Mesenteric fat pad (tissue), 1 donor: ENCODE results near the gene HELZ. TPM values are rescaled to one million over a fixed set of nuclear protein-coding genes. Genes with fewer than 3 reads are reported as not detected.

Source experiments
- DNase-seq: peaks from one replicate; pipeline ENCODE4 v3.0.0-alpha.2; 2020; ENCODE audit warnings: low spot score
- total RNA-seq: library from RNA; stranded (reverse); fragmentation: NEBNext Ultra II Directional; extraction: Animal tissue kit (Norgen Biotek cat#: 25700); gene quantifications from one replicate; pipeline ENCODE4 v1.2.1, GENCODE V29; 2021
- donor health status: DM: yes; HTN: yes; CAD: no.

HELZ gene
- total RNA-seq, 1 donor from 2014 or later, result 68.8 TPM

DNA sequence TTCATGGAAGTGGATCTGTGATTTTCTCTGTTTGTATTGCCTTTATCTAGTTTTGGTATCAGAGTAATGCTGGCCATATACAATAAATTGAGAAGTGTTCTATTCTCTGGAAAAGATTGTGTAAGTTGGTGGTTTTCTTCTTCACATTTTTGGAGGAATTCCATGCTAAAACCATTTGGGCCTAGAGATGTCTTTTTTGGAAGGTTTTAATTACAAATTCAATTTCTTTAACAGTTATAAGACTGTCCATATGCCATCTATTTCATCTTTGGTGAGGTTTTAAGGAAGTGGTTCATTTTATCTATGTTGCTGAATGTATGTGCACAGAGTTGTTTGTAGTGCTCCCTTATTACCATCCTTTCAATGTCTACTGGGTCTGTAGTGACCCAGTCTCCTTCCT lies 154.7 kb downstream of the HELZ start:
- no peak for DNase-seq

DNA sequence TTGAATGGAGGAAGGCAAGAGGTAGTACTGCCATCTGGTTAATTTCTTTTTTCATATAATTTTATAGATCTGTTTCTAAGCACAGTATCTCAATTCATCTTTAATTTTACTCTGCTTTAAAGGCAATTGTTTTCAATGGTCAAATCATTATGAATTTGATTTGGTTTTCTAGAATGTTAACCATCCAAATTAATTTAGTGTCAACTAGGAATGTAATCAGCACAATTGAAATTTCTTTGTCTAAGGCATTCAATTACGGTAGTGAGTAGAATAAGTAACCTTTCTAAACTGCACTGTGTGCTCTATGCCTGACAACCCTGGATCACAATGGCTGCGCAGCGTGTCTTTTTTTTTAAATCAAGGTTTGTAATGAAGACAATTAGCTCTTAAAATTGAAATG lies 156.4 kb downstream of the HELZ start:
- DNase-seq, result no peak

DNA sequence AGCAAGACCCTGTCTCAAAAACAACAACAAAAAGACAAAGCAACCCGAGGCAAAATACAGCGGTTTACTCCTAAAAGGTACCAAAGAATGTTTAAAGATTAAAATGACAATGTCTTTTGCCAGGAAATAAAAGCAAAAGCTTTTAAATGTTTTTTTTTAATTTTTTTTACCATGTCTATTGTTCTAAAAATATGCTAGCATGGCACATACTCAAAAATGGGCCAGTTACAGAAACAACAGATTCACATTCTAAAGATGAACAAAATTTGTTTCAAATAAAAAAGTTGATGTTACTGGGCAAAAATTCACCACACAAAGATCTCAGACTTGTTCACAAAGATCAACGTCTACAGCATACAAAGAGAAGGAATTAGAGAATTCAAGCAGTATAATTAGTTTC lies 159.6 kb downstream of the HELZ start:
- no peak for DNase-seq

DNA sequence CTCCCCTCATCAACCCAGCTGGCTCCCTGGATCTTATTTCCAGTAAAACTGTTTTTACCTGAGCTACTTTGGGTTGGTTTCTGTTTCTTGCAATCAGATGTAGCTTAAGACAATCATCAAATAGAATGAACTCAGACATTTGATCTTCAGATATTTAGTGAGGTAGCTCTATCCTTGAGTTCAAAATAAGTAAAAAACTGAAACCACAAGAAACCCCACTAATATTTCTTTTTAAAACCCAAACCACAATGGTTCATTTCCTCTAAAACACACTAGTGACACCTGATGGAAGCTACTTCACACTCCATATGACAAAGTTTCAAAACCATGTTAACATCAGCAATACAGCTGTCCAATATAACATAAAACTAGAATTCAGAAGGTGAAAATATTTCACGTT lies 162.9 kb downstream of the HELZ start:
- no peak for DNase-seq

DNA sequence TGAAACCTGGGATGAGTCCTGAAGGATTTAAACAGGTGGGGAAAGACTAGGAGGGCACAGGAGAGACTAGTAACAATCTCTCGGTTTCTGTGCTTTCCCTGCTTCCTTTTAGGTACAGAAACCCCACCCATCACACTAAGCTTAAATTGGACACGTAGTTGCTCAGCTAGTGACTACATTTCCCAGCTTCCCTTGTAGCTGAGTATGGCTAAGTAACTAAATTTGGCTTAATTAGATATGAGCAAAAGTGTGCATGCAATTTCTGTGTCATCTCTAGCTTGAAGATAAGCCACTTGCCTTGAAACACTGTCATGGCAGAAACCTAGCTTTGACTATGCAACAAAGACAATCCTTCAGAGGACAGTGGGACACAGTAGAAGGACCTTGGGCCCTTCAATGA lies 164.2 kb downstream of the HELZ start:
- no peak for DNase-seq

DNA sequence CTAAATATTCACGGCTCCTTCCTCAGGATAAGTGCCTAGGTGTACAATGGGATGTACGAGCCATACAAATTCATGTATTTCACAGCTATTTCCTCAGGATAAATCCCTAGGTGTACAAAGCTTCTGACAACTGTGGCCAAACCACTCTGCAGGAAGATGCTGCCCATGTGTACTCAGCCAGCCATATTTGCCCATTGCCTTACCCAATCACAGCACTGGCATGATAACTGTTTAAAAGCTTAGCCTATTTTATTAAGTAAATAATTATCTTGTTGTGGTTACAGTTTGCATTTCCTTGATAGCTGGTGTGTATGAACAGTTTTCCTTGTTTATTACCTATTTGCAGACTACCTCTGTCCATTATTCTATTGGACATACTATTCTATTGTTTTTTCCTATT lies 165.5 kb downstream of the HELZ start:
- DNase-seq, result no peak

DNA sequence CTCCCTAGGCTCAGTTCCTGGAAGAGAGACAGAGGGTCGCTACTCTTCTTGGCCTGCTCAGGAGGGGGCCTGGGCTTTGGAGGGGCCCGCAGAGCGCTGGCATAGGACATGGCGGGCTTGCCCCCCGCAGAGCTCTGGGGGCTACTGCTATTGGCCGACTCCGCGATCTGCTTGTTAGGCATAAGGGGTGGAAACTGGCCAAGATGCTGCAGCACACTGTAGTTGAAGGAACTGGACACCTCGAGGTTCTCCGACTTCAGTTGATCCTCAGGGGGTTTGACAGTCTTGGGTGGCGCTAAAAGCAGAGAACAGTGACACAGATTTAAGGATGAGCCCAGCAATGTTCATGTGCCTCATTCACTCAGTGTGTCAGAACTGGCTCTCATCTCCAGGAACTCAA lies 166.7 kb downstream of the HELZ start:
- DNase-seq, result no peak

DNA sequence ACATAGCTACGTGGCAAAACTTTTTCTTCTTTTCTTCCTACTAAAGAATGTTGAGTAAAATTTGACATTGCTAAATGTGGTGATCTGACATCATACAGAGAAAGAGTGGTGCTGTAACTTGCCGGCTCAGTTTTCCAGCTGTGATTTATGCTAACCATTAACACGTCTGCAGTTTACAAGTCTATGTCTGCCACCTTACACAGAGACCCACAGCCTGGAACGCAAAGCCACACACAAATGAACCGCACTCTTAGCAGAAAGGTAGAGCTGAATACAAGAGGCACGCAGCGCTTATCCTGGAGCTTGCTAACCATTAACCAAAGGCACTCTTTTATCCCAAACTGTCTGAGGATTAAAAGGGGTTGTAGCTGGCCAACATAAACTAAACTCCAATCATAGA lies 168.7 kb downstream of the HELZ start:
- DNase-seq, result no peak

DNA sequence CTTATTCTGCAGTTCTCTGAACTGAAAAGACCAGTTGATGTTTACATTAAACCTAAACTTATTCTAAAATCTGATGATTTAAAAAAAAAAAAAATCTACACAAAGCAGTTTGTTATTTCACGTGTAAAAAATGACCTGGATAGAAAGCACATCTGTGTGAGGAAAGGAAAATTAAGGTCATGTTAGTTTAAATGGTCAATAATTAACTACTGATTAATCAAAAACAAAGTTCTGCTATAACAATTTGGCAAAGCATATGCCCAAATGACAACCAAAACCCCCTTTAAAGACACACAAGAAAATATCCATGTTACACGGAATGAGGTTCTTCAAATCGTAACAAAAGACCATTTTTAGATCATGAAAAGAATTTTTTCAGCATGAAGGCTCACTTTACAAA lies 170.2 kb downstream of the HELZ start:
- no peak for DNase-seq

DNA sequence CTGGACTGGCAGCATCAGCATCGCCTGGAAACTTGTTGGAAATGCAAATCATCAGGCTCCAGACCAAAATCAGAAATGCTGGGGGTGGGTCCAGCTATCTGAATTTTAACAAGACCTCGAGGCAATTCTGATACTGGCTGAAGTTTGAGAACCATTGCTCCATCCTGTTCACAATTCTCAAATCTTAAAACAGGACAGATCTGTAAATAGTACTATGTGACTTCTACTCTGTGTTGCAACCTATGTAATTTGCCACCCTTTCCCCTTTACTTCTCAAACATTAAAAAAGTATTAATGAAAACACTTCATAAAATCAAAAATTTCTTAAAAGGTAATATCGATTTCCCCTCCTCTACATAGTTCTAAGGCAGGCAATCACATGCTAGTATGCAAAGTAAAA lies 172.1 kb downstream of the HELZ start:
- DNase-seq, result no peak

DNA sequence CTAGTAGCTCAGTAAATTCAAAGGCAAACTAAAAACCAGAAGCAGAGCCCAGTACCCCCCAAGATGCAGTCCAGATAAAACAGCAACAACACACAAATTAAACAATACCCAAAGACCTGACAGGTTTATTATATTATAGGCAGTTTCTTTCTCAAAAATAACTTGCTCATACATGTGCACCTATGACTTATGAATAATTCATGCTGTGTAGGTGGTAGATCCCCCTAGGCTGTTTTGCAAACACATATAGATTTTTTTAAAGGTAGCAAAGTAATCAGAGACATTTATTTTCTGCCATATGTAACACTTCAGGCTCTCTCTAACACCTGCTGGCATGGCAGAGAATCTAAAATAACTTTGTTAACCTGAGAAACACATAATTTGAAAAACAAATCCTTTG lies 173.4 kb downstream of the HELZ start:
- DNase-seq, result no peak

DNA sequence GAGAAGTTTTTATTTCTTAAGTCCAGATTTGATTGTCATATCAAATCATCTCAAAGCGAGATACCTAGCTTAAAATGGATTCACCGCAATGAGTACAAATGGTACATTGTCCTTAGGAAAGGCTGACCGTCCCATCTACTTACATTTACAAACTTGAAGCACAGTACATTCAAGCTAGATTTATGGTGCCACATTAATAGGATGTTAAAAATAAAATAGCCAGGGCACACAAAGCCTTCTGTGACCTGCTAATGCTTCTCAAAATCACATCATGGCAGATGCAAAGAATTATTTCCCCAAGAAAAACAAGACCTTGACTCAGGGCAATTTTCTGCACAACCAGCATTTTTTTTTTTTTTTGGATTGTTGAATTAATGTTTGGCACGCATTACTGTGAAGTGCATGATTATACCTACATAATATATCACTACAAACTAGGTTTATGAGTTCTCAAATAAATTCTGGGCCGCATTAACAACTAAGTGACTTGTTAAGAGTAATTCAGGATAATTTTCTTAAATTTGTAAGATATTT lies 175.3 kb downstream of the HELZ start:
- no peak for DNase-seq

DNA sequence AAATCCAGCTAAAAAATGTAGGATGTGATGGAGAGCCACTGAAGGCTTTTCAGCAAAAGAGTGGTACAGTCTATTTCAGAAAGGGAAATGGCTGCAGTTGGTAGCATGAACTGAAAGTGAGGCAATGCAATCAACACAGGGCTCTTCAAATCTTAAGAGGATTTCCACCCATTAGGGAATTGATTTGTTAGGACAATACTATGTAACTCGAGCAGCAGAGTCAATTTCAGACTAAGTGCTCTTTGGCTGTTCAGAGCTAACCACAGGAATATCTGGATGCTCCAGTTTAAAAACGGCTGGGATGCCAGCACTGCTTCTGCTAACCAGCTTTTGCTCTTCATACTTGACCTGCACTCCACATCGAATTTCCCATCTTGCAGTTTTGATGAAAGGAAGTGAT lies 176.0 kb downstream of the HELZ start:
- no peak for DNase-seq

DNA sequence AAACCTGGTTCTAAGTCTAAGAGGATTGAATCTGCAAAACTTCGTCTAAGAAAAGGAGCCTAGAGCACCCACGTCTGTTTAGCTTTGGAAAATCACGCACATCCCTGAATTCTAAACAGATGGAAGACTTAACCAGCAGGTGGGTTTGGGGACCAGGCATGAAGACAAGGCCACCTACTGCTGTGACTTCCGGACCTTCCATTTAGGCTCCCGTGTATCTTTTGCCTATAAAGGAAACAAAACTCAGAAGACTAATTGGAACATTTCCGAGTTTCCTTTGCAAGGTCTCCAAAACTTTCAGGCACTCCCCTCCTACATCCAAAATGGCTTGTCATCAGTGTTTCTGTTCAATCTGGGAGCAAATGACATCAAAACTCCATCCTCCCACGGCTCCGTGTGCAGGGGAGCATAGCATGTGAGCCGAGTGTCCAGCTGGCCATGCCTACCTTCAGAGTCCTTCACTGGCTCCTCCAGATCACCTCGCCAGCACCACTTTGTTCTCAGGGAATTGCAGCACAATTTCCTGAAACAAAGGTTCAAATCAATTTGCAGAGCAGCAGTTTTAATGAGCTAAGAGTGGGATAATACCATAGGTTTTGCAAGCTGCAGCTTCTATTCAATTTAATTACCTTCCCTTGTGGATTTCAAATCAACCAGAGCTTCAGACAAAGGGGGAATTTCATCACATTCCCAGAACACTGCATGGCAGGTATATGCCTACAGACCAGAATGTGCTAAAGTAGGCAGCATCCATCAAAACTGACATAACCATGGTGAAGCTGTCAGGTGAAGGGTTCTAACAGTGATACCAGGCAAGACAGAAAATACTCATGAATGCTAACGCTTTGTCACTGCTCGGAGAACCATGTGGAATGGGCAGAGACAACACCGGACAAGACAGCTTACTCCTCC lies 177.2 kb downstream of the HELZ start:
- DNase-seq, result no peak

DNA sequence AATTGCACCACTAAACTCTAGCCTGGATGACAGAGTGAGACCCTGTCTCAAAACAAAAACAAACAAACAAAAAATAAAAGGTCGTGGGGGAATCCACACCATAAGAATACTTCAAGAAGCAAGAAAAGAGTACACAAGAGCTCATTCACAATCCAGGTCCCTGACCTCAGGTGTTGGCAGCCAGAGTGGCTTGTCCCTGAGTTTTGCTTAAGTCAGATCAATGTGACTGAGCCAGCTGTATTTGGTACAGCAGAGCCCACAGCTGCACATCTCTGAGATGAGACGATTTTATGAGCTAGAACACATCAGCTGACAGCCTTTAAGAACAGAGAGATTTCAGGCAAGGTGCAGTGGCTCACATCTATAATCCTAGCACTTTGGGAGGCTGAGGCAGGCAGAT lies 178.3 kb downstream of the HELZ start:
- DNase-seq, result no peak

DNA sequence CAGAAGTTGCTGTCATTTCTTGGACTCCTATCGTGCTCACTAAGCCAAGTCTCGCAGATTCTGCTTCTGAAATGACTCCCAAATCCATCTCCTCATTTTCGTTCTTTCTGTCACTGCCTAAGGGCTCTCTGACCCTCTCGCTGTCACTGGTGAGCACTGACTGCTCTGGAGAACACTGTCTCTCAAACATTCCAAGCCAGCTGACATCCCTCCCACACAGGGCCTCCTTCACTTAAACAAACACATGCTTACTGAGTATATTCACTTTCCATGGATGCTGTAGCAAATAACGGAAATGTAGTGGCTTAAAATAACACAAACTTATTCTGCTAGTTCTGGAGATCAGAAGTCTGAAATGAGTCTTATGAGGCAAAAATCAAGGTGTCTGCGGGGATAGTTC lies 181.9 kb downstream of the HELZ start:
- no peak for DNase-seq

DNA sequence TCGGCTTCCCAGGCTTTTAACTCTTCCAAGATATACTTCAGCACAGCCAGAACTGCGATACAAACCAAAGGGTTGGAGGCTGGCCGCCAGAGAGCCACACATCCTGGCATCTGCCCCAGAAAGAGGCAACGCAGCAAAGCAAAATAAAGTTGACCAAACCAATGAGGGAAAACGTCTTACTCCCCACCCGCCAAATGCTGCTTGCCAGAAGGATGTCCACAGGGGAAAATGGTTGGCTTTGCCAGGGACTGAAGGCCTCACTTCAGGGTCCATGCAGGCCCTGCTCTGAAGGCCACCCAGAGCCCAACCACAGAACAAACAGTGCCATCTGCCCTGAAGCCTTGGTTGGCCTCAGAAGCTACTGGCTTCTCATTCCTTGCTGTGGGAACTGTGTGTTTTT lies 185.6 kb downstream of the HELZ start:
- DNase-seq, result peak; percentile 57

DNA sequence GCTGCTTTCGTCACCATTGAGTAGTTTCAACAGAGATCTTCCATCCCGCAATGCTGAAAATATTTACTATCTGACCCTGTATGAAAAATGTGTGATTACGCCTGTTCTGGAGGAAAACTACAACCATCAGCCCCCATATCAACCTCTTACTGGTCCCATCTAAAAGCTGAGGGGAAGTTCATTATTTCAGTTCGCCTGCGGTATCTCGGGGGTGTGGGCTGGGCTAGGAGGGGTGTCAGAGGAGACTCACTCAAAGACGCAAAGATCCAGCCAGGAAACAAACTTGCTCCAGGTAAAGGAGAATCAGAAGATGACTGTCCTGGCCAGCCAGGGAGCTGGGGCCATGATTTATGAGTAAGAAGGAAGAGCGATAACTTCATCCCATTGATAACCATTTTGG lies 187.0 kb downstream of the HELZ start:
- peak; percentile 16 for DNase-seq

DNA sequence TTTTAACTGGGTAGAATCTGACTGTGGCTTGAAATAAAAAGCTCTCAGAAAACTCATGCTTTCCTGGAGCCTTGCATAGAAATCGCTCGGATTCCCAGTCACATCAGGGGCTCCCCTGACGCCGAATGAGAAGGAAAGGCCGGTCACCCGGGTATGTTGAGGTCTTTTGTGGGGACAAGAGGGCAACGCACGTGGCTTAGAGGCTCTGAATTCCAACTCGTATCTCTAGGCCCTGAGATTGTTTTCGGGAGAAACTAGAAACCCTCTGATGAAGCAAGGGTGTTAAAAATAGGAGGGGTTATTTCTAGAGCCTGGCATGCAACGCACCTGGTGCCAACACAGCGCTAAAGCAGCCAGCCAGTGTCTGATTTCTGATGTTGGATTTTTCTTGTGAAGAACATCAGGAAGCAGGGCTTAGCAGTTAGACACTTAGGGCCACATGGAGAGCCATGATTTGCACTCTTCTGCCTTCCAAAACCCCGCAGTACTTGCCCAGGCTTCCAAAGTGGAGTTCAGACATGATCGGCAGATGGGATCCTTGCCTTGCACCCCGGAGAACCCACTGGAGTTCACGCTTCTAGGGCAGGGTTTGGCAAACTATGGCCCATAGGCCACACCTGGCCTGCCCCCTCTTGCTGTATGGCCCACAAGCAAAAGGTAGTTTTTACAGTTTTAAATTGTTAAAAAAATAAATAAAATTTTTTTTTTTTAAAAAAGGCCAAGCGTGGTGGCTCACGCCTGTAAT lies 188.1 kb downstream of the HELZ start:
- peak; percentile 35 for DNase-seq

DNA sequence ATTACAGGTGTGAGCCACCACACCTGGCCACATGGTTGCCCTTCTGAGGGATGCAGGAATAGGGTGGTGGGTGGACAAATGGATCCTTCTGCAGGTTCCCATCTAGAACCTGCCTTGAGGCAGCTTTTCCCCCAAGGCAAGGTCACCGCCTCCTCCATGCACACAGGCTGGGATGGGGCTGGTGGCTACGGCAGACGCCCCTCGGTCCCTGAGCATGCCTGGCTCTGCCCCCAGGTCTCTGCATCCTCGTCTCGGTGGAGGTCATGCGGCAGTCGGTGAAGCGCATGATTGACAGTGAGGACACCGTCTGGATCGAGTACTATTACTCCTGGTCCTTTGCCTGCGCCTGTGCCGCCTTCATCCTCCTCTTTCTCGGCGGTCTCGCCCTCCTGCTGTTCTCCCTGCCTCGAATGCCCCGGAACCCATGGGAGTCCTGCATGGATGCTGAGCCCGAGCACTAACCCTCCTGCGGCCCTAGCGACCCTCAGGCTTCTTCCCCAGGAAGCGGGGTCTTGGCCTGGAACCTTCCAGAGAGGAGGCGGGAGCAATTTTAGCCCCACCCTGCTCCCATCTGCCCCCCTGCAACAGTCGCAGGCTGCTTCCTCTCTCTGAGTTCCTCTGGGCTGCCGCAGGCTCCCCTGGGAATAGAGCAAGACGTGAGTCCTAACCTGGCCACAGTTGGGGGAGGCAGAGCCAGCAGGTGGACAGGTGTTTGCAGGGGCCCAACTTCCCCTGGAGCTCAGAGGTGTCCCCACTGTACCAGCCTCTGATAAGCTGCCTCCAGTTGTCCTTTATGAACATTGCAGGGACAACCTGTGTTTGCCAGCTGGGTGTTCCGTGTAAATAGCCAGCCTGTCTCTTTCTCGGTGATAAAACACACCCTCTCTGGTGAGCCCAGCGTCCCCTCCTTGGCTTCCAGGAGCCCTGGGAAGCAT lies 188.9 kb downstream of the HELZ start:
- peak; percentile 62 for DNase-seq

DNA sequence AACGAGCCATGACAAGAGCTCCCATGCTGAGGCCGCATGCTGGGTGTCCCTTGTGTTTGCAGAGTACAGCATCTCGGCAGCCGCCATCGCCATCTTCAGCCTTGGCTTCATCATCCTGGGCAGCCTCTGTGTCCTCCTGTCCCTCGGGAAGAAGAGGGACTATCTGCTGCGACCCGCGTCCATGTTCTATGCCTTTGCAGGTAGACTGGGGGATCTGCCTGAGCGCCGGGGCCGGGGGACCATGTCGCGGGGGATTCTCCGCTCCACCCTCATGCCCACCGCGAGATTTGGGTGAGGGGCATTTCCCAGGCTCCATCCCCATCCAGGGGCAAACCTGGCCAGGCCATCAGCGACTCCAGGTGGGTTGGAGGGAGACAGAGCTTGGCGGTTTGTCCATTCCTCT lies 190.0 kb downstream of the HELZ start:
- peak; percentile 76 for DNase-seq
